GM20000 (cell line): Measurements from ENCODE around the gene TCF7.

Experiments used
- DNase-seq: peaks from one replicate; pipeline ENCODE4 v3.0.0; 2012; ENCODE audit warnings: low spot score
- TF ChIP-seq, protein P1 (sequence below): IDR thresholded peaks from 2 replicates; pipeline ENCODE4 v1.5.1; 2012; ENCODE audit warnings: mild to moderate bottlenecking, control low read depth; ENCODE audit errors: extremely low read depth, missing control alignments

The TCF7 gene

DNA sequence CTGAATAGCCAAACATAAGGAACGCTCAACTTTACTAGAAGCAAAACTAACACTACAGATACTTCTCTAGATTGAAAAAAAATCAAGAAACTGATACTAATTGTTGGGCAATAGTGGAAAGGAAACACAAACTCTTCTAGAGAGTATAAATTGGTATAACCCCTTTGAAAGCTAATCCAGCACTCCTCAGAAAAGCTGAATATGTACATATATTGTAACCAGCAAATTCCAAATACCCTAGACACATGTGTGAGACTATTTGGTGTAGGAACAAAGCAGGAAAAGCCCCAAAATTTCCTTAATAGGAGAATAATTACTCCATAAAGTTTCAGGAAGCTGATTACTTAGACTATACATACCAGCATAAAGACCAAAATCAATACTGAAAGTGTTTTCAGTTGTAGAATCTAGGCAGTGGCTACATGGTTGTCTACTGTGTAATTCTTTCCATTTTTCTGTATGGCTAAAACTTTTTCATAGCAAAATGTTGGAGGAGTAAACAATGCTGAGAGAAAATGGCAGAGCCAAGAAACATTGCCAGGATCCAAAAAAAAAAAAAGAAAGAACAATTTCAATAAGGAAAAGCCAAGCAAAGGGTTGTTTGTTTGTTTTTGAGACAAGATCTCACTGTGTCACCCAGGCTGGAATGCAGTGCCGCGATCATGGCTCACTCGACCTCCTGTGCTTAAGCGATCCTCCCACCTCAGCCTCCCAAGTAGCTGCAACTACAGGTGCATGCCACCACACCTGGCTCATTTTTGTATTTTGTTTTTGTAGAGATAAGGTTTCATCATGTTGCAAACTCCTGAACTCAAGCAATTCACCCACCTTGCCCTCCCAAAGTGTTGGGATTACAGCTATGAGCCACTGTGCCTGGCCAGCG, 47.3 kb downstream of the TCF7 start:
- no peak for DNase-seq
- TF ChIP-seq, protein P1, sequence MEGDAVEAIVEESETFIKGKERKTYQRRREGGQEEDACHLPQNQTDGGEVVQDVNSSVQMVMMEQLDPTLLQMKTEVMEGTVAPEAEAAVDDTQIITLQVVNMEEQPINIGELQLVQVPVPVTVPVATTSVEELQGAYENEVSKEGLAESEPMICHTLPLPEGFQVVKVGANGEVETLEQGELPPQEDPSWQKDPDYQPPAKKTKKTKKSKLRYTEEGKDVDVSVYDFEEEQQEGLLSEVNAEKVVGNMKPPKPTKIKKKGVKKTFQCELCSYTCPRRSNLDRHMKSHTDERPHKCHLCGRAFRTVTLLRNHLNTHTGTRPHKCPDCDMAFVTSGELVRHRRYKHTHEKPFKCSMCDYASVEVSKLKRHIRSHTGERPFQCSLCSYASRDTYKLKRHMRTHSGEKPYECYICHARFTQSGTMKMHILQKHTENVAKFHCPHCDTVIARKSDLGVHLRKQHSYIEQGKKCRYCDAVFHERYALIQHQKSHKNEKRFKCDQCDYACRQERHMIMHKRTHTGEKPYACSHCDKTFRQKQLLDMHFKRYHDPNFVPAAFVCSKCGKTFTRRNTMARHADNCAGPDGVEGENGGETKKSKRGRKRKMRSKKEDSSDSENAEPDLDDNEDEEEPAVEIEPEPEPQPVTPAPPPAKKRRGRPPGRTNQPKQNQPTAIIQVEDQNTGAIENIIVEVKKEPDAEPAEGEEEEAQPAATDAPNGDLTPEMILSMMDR, result no peak

DNA sequence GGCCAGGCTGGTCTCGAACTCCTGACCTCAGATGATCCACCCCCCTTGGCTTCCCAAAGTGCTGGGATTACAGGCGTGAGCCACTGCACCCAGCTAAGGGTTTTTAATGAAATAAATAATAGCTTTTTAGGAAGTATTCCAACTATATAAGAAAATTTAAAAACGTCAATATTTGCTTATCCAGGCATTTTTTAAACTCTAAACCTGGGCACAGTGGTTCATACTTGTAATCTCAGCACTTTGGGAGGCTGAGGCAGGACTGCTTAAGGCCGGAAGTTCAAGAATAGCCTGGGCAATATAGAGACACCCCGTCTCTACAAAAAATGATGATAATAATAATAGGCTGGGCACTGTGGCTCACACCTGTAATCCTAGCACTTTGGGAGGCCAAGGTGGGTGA, 48.1 kb downstream of the TCF7 start:
- no peak for DNase-seq
- TF ChIP-seq, protein P1, result no peak

DNA sequence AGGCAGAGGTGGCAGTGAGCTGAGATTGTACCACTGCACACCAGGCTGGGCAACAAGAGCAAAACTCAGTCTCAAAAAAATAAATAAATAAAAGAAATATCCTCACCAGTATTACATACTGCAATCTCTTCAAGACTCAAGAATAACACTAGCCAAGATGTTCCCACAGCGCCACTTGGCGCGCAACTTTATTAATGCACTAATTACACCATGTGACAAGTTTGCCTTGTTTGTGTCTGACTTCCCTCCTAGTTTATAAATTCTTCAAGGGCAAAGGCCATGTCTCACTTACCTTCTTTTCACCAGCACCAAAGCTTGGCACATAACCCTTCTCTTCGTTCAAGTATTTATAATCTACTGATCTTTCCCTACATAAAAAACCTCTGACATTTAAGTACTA, 57.5 kb downstream of the TCF7 start:
- TF ChIP-seq, protein P1, result no peak
- no peak for DNase-seq

DNA sequence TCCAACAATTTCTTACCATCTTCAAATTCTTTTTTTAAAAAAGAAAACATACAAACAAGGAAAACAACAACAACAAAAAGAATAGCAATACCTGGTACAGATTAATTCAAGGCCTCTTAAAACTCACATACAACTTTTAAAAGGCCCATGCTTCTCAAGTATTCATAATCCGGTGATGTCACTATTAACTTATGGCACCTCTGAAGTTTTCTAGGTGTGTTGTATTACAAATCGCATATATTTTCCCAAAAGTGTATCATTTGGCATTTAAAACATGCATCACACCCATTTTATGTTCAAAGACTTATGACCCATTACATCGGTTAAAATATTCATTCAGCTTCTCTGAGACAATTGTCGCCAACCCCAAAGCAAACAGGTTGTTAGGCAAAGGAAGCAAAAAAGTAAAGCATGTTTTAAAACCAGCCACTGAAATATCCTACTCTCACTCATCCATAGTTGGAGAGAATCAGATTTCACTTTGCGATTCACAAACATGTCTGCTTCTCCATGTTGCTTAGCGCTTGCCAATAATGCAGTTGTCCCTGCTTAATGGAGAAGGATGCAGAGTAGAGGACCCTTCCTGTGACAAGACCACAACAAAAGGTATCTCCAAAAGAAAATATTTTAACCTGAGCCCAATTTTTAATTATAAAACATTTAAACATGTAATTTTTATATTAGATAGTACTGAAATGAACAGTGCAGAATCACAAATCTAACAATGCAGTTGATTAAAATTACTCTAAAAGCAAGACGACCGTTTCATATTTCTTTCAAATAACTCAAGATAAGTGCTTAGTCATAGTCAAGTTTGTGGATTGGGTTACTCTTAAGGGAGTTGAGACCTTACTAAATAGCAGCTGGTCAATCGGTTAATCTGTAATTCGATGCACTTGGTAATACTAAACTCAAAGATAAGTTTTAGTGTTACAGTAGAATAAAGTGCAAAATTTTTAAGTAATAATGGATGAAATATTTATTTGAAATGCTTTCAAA, 60.7 kb downstream of the TCF7 start:
- no peak for DNase-seq
- TF ChIP-seq, protein P1, result no peak

DNA sequence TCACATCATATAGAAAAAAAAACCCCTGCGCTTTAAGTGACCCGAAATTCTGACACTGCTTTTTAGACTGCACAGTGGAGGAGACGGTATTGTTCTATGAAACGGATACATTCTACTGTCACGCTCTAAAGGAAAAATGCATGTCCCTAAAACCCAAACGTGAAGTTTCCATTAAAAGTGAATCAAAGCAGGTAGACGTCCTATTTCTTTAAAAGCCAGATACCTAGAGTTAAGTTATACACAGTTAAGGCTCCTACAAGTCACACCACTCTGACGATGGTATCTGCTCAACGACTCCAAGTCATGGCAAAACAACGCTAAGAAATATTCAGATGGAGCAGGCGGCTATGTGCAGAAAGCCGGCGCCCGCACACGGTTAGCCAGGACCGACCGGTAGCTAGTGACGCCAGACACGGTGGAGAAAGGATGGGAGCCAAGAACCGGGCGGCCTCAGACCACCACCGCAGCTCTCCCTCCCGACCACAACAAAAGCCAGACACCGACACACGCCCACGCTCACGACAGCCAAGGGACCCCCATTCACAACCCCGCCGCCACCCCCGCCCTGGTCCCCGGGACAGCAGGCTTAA, 61.5 kb downstream of the TCF7 start:
- DNase-seq, result no peak
- TF ChIP-seq, protein P1, result no peak

DNA sequence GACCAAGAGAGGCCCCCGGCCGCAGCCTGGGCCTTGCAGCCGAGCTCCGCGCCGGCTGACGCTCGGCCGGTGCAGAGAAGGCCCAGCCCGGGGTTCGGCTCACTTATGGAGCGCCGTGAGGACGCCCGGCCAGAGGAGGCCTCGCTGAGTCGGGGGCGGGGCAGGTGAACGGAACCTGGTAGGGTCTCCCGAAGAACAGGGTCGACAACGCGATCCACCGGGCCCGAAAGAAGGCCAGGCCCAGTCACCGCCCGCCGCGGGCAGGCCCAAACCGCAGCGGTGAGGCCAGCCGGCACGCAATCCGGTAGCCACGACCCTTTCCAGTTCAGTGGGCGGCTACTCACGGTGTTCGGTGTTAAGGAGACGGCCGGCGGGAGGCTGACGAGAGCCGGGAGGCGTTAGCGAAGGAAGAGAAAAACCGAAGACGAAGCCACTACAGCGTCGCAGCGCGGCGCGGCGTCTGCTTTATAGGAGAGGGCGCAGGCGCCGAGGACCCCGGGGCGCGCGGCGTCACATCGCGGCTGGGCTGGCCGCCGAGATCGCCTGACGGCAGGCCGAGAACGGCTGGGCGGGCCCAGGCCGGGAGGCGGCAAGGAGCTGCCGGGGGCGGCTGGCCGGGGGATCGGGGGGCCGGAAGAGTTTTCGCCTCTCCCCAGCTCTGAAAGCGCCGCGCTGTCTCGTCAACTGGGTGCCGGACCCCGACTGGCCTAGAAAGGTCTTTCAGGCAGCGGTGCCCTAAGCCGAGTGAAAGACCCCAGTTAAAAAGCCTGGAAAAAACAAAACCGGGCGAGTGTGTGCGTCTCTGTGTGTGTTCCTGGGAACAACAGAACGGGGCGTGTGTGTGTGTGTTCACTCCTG, 62.3 kb downstream of the TCF7 start, which contains the start of gene SKP1:
Gene SKP1 (minus strand): TSS at position 440 of the 858 bp plus-strand sequence. CDS start 2,928 bp downstream, outside the sequence.
- TF ChIP-seq, protein P1, result no peak

More for the DNA sequence above, 62.3 kb downstream of the TCF7 start, which contains the start of gene SKP1:
- DNase-seq, result peak; percentile 92
